Measurements from ENCODE around the gene CFAP299.

The CFAP299 gene

DNA sequence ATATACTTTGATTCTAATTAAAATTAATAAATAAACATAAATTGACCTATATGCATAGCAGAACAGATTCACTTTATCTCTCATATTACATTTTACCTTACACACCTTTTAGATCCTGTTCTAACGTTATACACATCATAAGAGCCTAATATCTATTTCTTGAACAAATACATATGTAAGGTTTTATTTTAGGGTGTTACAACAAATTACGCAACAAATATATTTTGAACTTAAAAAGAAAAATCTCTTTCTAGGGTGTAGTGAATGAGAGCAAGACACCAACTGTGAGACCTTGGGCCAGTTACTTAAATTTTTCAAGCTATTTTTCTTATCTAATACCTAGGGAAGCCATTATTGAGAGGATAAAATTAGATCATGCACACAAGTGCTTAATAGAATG, 191.2 kb downstream of the CFAP299 start:
- no peak for DNase-seq

DNA sequence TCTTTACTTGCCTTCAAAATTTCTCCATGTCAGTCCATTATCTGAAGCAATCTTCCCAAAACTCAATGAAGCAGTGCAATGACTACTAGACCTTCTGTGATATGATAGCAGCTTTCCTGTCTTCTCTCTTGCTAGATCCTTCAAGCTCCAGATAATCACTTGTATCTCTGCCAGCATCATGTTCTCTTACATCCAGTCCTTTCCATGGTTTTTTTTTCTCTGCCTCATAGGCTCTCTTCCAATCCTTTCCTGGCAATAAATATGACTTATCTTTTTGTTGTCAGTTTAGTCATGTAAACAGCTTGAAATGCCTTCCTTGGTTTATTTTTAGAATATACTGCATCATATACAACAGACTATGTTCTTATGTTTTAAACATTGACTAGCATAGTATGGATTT, 193.5 kb downstream of the CFAP299 start:
- no peak for DNase-seq

DNA sequence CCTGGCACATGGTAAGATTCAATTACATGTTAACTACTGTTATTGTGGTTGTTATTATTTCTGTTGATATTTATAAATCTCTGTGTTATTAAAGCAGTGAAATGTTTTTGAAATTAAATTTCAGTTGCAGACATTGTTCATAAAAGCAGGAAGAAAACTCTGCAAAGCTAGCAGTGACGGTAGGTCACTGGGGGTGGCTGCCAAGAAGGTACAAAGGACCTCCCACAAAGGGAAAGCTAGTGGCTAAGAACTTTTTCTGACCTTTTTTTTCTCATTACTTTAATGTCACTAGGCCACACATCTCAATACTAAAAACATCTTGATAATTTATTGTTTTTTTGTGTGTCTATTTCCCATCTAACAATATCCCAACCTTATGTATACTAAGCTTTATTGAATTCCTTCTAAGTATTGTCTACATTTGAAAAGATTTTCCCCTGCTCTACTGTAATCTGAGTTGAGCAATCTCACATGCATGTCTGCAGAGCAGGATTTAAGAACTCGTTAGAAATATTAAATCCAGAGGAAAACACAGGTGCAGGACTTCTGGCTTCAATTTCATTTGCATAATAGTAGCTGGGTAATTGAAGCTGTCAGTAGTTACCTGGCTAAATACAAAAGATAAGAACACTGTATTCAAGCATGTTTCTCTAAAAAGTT, 197.3 kb downstream of the CFAP299 start:
- peak; percentile 5 to 54 for DNase-seq

DNA sequence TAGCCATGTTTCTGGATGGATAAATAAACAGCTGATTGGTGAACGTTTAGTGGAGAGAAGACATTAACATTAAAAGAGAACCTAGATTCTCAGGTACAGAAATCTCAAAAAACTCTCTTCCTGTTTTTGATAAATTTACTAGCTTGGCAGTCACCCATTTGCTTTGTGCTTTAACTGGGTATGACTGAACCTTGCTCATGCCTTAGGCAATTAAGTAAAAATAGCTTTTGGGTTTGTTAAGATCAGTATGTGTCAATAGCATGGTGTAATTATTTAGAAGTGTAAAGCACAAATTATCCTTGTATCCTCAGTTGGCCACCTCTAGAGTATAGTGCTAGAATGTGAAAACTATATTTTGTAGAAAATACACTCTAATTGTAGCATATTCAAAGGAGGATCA, 200.0 kb downstream of the CFAP299 start:
- DNase-seq, result no peak

DNA sequence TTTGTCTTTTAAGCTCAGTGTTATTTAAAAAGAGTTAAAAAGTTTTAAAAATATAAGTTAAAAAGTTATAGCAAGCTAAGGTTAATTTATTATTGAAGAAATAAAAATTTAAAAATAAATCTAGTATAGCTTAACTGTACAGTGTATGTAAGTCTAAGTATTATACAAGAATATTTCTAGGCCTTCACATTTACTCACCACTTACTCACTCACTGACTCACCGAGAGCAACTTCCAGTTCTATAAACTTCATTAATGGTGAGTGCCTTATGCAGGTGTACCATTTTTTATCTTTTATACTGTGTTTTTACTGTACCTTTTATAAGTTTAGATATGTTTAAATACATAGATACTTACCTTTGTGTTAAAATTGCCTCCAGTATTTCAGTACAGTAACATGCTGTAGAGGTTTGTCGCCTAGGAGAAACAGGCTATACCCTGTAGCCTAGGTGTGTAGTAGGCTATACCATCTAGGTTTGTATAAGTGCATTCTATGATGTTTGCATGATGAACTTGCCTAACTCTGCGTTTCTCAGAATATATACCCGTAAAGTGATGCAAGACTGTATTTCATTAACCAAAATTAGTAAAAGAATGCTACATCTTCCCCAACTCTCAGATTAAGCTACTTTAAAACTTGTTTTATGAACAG, 202.9 kb downstream of the CFAP299 start:
- DNase-seq, result no peak

DNA sequence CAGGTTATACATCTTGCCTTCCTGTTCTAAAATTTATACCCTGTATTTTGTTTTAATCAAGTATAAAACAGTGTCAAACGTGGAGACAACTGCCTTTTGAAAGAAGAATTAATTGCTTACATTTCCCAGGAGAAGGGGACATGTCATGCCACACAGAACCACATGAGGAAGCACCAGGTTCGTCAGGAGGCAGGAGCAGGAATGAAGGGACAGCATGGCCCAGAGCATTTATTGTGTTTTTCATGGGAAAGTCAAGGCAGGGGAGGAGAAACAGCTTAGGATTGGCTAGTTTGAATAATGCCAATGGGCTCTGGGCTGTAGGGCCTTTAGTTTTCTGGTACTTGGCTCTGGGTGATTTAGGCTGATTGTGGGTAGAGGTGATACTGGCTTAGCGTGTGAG, 203.7 kb downstream of the CFAP299 start:
- no peak for DNase-seq

DNA sequence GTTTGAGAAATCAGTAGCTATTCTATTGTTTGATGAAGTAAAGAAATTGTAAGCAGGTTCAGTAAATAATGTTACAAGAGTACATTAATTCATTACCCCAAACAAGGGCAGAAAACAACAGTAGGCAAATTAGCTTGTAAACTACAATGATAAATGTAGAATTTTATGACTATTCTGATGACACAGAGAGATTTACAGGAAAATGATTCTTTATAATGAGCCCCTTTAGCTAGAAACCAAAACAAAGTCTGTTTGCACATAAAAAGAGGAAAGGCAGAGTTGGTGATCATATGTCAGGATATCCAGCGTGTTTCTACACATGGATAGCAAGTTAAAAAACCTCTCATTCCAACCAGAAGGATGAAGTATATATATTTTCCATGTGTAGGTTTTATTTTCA, 204.8 kb downstream of the CFAP299 start:
- peak; percentile 1 to 5 for DNase-seq

DNA sequence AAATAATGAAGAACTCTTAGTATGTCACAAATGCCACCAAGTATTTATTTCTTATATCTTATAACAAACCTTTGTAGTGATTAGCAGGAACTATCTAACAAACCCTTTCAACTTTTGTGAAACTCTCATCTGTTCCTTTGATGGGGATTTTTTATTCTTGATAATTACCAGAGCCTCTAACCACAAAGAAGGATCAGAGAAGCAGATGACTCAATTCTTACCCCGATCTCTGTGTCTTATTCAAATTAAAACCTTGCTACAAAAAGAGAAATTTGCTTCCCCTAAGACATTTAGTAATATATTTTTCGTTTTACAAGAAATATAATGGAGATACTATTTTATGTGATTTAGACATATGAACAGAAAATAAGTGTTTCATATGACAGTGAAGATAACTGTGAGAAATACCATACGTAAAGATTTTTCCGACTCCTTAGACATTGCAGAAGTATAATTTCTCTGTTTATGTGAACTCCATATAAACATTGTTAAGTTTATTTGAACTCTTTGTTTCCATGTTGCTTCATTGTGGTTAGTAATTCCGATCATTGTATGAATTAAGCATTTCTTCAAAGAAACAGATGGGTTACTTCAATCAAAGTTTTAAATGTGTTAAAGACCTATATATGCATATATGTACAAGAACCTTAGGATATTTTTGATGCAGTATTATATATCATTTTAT, 205.4 kb downstream of the CFAP299 start:
- no peak for DNase-seq

DNA sequence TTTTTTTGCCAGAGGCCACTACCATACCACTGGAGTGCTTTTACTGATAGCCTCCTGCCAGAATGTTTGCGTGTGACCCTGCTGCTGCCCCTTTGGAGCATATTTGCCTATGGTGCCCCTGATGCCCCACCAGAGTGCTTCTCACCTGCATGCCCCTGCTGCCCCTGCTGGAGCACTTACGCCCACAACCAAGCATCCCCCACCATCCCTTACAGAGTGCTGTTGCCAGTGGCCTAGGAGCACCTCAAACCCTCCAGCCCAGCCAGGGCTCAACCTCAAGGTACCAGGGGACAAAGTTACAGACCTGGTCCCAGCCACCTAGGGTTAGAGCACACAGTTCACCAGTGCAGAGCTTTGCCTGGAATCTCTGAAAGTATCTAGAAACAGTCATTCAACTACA, 207.2 kb downstream of the CFAP299 start:
- DNase-seq, result no peak

DNA sequence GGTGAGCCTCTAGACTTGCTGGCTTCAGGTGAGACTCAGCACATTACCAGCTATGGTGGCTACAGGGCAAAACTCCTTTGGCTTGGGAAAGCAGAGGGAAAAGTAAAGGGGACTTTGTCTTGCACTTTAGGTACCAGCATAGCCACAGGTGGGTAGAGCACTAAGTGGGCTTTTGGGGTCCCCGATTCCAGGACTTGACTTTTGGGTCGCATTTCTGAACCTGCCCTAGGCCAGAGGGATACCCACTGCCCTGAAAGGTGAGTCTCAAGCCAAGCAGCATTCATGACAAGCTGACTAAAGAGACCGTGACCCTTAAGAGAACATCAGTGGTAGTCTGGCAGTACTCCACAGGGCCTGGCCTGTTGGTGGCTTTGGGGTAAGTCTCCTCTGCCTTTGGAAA, 224.8 kb downstream of the CFAP299 start:
- no peak for DNase-seq

DNA sequence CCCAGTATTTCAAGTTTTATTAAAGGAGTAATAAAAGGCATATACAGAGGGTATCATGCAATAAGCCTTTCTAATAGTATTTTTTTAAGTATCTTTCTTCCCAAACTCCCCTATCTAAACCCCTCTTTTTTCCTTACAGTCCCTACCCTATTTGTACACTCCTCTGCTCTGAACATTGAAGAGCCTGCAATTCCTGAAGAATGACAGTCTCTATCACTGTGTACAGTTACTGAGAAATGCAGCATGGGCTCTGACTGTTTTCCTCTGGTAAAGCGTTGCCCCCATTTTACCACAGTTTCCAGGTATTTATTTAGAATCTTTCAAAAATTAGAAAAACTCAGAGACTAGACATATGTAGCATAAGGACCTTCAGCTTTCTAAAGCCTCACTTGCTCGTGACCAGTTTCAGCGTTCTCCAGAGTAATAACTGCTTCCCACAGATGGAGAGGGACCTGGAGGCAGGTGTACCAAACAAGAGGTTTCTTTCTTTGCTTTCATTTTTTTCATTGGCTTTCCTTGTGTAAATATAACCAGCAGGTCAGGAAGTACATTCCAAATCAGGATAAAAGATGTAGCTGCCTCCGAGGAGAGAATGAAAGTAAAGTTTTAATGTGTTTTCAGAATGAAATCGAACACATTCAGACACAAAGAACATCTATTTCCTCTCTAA, 230.8 kb downstream of the CFAP299 start:
- DNase-seq, result peak; percentile 7 to 21

DNA sequence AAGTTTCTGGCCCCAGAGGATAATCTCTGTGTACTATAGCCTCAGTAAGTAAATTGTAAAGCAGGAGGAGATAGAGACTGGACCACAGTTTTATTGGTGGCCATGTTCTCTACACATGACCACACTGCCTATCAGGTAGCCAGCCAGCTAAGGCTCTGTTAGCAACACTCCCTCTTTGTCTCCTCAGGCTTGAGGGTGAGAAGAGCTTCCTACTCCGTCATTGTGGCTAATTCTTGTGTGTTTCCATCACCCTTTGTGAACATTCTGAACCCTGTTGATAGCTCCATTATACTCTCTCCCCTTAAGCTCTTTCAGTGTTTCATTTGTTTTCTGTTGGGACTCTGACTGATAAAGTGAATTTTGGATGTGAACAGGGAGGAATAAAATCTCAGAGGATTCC, 233.4 kb downstream of the CFAP299 start:
- no peak for DNase-seq

DNA sequence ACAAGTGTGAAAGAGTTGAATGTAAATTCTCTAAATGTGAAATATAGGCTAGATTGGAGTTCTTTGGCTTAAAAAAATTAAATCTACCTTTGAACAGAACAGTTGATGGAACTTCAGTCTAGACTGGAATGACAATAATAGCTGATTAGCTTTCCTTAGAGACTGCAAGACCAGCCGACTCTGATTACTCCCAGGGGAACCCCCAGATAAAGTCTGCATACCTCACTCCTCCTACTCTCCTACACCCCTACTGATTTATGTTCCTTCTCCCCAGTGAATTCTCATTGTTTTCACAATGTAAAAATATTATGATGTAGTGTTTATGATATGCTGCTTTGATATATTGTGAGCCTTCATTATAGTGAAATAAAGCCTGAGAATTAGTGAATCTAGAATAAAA, 241.3 kb downstream of the CFAP299 start:
- DNase-seq, result no peak

DNA sequence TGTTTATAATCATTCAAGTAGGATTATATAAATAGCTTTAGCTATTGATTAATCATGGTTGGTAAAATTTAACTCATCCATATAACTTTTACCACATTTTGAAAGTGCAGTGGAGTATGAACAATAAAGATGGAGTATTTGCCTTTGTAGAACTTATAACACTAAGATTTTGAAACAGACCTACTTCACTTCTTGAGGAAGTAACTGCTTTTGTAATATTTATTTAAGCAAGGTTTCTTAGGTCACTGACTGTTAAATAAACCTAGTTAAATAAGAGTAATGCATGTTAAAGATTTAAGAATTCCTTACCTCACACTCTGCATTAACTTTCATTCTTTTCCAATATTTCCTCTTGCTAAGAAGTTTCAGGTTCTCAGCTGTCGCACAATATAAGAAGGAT, 242.5 kb downstream of the CFAP299 start:
- DNase-seq, result no peak

DNA sequence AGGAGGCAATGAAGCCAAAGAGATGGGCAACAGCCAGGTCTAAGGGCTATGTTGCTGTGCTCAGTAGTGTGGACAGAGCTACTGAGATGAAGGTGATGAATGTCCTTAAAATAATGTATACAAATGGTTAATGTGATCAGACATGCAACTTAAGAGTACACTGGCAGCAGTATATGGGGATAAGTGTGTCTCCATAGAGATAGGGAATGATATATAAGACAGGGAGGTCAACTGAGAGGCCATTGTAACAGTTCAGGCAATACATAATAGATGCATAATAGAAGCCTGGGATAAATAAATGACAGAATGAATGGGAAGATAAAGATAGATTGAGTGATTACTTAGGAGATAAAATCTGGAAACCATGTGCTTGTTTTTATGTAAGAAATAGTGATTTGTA, 250.0 kb downstream of the CFAP299 start:
- no peak for DNase-seq

DNA sequence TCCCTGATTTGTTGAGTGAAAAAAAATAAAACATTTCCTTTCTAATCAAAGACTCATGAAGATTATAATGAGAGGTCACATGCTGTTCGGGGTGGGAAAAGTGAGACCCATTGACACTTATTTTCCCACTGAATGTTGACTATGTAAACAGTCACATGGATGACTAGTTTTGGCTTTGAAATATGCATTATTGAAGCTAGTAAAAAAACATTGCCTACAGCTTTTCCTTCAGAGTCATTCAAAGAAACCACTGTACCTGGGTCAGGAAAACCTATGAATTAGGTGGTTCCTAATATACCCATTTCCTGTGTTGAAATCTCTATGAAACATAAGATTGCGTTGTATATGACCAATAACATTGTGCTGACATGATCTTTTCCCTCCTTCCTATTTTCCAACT, 251.2 kb downstream of the CFAP299 start:
- no peak for DNase-seq

DNA sequence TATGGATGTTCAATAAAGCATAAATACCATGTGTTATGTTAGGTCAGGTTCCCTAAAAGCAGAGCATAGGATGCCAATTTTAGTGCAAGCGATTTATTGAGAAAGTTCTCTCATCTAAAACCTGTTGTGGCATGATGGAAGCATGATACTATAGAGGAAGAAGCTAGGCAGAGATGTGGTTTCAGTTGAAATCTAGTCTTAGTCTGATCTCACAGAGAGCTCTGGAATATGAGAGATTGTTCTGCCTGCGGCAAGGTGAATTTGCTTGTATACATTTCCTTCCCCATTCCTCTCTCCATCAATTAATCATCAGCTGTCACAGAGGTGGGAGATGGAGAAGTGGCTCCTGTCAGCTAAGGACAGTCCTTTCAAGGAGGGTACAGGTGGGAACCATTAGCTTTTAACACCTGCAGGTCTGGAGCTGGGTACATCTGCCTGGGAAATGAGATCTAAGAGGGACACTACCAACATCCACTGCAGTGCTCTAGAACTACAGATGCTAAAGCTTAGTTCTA, 252.4 kb downstream of the CFAP299 start:
- peak; percentile 72 to 83 for DNase-seq

DNA sequence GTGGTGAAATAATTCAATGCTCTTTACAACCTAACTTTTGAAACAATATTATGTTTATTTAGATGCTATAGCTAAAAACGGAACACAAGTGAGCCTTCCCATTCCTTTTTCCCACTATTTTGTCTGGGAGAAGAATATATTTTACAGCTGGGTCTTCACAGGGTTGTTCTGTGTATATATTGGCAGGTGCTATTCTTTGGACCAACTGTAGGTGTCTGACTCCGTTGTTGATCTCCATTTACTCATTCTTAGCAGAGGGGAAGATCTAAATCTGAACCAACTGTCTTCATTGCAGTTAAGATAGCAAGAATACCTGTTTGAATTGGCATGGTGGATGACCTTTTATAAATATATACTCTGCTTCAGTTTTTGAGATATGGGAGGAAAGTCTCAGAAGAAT, 257.4 kb downstream of the CFAP299 start:
- no peak for DNase-seq

DNA sequence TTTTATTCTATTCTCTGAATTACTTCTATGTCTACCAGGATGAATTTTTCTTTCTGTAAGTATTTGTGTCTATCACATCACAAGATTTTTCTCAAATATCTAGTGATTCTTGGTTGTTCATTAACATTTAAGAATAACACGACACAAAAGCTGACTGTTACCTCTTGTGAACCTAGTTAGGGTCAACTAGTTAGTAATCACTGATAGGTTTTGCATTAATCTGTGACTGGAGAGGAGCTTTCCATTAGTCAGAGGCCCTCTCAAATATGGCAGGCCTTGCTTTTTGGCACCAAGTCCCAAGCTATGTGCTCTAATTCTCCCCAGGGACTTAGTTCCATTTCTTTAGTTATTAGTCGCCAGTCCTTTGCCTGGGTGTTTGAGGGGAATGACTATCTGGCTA, 259.2 kb downstream of the CFAP299 start:
- DNase-seq, result no peak

DNA sequence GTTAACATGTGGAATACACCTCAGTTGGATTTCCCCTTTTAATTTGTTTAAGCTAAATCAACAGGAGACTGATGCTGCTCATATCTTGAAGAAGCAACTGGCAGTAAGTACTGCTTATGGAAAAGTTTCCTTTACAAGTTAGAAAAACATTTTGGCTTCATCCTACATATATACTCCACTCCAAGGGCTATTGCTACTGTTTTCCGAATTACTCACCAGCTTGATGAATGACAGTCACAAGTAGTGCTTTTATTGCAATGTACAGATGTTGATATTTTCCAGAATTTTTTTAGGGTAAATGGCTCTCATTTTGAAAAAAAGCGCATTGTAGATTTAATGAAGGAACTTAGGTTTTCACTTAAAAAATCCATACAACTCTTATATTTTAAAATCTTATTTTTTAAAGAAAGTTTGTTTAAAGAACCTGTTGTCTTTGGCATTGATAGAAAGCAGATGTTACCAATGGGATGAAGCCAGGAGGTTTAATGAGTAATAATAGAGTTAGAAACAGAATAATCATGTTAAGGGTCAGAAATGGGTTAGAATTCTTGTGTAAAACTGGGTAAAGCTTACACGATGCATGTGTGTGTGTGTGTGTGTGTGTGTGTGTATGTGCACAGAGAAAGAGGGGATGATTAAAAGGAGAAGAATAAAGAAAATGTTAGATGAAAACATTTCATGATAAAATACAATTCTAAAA, 272.9 kb downstream of the CFAP299 start:
- DNase-seq, result no peak

DNA sequence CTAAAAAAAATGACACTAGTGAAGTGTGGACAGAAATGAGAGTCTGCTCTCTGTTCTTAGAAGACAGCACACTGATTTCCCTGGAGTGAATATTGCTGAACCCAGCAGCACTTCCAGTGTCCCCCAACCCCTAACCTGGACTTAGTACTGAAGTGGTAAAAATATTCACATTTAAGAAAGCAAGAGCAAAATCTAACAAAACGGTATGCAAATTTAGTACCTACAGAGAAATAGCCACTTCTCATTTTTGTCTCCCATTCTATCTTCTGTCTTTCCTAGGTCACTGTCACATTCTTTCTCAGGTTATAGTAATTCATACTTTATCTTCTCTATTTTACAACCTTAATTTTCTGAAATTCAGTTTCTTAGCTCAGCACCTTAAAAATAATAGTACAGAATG, 274.7 kb downstream of the CFAP299 start:
- no peak for DNase-seq

DNA sequence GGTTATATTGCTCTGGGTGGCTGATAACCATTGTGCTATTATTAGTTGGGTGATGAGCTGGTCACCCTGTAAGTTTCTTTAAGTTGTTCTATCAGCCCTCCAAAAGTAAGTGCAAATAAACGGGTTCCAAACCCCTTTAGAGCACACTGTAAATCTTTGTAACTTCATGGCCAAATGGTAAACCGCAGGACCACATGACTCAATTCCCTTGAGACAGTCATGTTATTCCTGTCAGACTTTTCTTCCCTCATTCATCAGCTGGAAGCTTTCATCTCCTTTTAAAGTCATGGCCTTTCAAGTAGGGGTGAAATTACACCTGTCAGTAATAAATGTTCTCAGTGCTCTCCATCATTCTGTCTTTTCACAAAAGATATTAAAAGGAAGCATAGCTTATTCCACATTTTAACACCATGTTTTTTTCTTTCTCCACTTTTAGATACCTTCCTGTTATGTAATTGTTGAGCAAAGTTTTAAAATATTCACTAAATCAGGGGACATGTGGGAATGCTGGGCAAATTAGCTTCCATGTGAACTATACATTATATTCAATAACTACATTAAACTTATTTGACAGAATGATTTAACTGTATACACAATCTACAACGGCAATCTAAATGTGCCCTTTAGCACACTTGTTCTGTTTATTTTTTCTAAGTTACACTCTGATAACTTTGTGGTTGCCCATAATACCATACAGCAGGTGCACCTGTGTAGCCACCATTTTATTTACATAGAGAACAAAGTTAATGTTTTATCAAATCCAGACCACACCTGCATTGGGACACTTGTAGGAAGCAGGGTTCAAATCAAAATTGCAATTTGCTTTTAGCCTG, 275.5 kb downstream of the CFAP299 start:
- DNase-seq, result peak; percentile 62 to 65

Data from NCI-H526 (cell line).